GM12878 (cell line): ENCODE measurements around the gene NADSYN1. TPM values are rescaled to one million over a fixed set of nuclear protein-coding genes. Genes with fewer than 3 reads are reported as not detected.

Experiments used
- ATAC-seq: fragments of 200-7000 bp; cut with Tn5 transposase; 3 replicates; pipeline ENCODE4 v1.9.1; 2020; ENCODE audit warnings: mild to moderate bottlenecking, moderate library complexity
- BruUV-seq: library from RNA; stranded (reverse); fragments of 400-500 nt; replicated peaks from 2 replicates; lab custom pipeline; 2021; lab: Mats Ljungman, UMichigan
- CTCF ChIA-PET: fragments of 300-600 bp; sonication (Branson Sonifier 250); formaldehyde crosslinking; extraction: SDS; loops from one replicate; lab custom pipeline; 2021; ENCODE audit warnings: inconsistent platforms; lab: Yijun Ruan, JAX
- POLR2A ChIA-PET: fragments of 350-600 bp; formaldehyde crosslinking; extraction: SDS; loops from one replicate; lab custom pipeline; 2021; ENCODE audit warnings: inconsistent platforms; lab: Charles Lee
- RAD21 ChIA-PET: fragments of 300-600 bp; sonication (Branson Sonifier 250); formaldehyde crosslinking; loops from one replicate; lab custom pipeline; 2023; ENCODE audit warnings: antibody characterized with exemption; ENCODE audit not compliant: unreplicated experiment; lab: Charles Lee
- SMC1A ChIA-PET: fragments of 300-600 bp; sonication (Branson Sonifier 250); formaldehyde crosslinking; loops from one replicate; lab custom pipeline; 2023; ENCODE audit not compliant: unreplicated experiment, uncharacterized antibody; lab: Charles Lee
- DNase-seq: peaks from one replicate; pipeline ENCODE4 v3.0.0-alpha.2; 2011; ENCODE audit warnings: low read depth, low spot score
- FAIRE-seq: peaks from 3 replicates; lab custom pipeline; 2011; peaks lifted over from hg19 to GRCh38; lab: Jason Lieb, UNC
- H2AFZ ChIP-seq: 2 replicates; pipeline ENCODE4 v1.6.0; 2011; ENCODE audit warnings: low read depth, low read length, control low read depth; ENCODE audit not compliant: control insufficient read depth
- H3K27ac ChIP-seq: 2 replicates; pipeline ENCODE4 v1.5.1; 2011; ENCODE audit warnings: control low read depth; ENCODE audit not compliant: control insufficient read depth, insufficient read depth
- H3K27me3 ChIP-seq, 2 experiments: replicated peaks in 1 of 2; 2 replicates each; pipeline versions ENCODE4 v1.6.0 to v1.6.1; 2011; ENCODE audit warnings: low read length in 1 of 2; ENCODE audit not compliant: control insufficient read depth in 2 of 2, insufficient read depth in 2 of 2
- H3K36me3 ChIP-seq, 2 experiments: 2 replicates each; pipeline ENCODE4 v1.5.1; 2011; ENCODE audit warnings: low read length in 1 of 2; ENCODE audit not compliant: control insufficient read depth in 2 of 2, insufficient read depth in 2 of 2
- H3K4me1 ChIP-seq: 2 replicates; pipeline ENCODE4 v1.6.1; 2011; ENCODE audit warnings: mild to moderate bottlenecking, low read length, moderate library complexity, mixed read lengths; ENCODE audit not compliant: control insufficient read depth, insufficient read depth
- H3K4me2 ChIP-seq: 2 replicates; pipeline ENCODE4 v1.6.0; 2011; ENCODE audit warnings: control low read depth; ENCODE audit not compliant: control insufficient read depth, insufficient read depth
- H3K4me3 ChIP-seq: fragments of 200-600 bp; sonication (generic); 2 replicates; pipeline ENCODE4 v1.5.1; 2016
- H3K79me2 ChIP-seq: 2 replicates; pipeline ENCODE4 v1.6.0; 2011; ENCODE audit warnings: low read length; ENCODE audit not compliant: control insufficient read depth, insufficient read depth
- H3K9ac ChIP-seq: 2 replicates; pipeline ENCODE4 v1.8.0; 2011; ENCODE audit warnings: low read length, control low read depth, mixed read lengths; ENCODE audit not compliant: control insufficient read depth, insufficient read depth
- H3K9me3 ChIP-seq: replicated peaks from 3 replicates; pipeline ENCODE4 v1.5.1; 2011; ENCODE audit warnings: mild to moderate bottlenecking, low read length; ENCODE audit not compliant: control insufficient read depth, insufficient read depth
- H4K20me1 ChIP-seq: 2 replicates; pipeline ENCODE4 v1.6.0; 2011; ENCODE audit not compliant: control insufficient read depth, insufficient read depth
- BACH1 ChIP-seq: fragments of 450-650 bp; IDR thresholded peaks from 2 replicates; pipeline ENCODE4 v1.6.1; 2017; ENCODE audit warnings: mild to moderate bottlenecking, borderline replicate concordance
- BMI1 ChIP-seq: fragments of 450-650 bp; IDR thresholded peaks from 2 replicates; pipeline ENCODE4 v1.6.1; 2016; ENCODE audit warnings: mild to moderate bottlenecking, moderate library complexity, borderline replicate concordance
- IRF5 ChIP-seq: fragments of 450-650 bp; IDR thresholded peaks from 2 replicates; pipeline ENCODE4 v1.6.1; 2017; ENCODE audit warnings: borderline replicate concordance
- MEF2A ChIP-seq: IDR thresholded peaks from 2 replicates; pipeline ENCODE4 v1.6.1; 2011; ENCODE audit warnings: low read depth, mild to moderate bottlenecking, low read length, moderate library complexity; ENCODE audit not compliant: insufficient read depth
- NFIC ChIP-seq: IDR thresholded peaks from 2 replicates; pipeline ENCODE4 v1.6.1; 2012; ENCODE audit warnings: low read depth, mild to moderate bottlenecking, inconsistent platforms, low read length, moderate library complexity
- NFXL1 ChIP-seq: fragments of 450-650 bp; IDR thresholded peaks from 2 replicates; pipeline ENCODE4 v1.6.1; 2017; ENCODE audit warnings: antibody characterized with exemption, mild to moderate bottlenecking, borderline replicate concordance
- NR2C2 ChIP-seq: IDR thresholded peaks from 2 replicates; pipeline ENCODE4 v1.6.1; 2011; ENCODE audit warnings: borderline replicate concordance, low read depth; ENCODE audit not compliant: control insufficient read depth, insufficient read length
- POU2F2 ChIP-seq: IDR thresholded peaks from 3 replicates; pipeline ENCODE4 v1.6.1; 2011; ENCODE audit warnings: low read depth, mild to moderate bottlenecking, low read length, borderline replicate concordance
- RELA ChIP-seq: fragments of 450-650 bp; IDR thresholded peaks from 2 replicates; pipeline ENCODE4 v1.8.0; 2014; ENCODE audit warnings: borderline replicate concordance; ENCODE audit not compliant: partially characterized antibody
- SP1 ChIP-seq: IDR thresholded peaks from one replicate; pipeline ENCODE4 v1.6.1; 2011; ENCODE audit warnings: low read depth, low read length
- SUZ12 ChIP-seq: fragments of 200-600 bp; sonication (generic); IDR thresholded peaks from one replicate; pipeline ENCODE4 v1.6.1; 2018; ENCODE audit warnings: antibody characterized with exemption, mild to moderate bottlenecking; ENCODE audit not compliant: unreplicated experiment
- USF1 ChIP-seq: IDR thresholded peaks from 2 replicates; pipeline ENCODE4 v1.6.1; 2011; ENCODE audit warnings: borderline replicate concordance, low read depth, mild to moderate bottlenecking, moderate library complexity, mixed read lengths, low read length; ENCODE audit not compliant: insufficient read depth; ENCODE audit errors: extremely low read length
- WGBS: methylation state at CpG from one replicate; pipeline ENCODE4 v1.1.6; 2016; ENCODE audit warnings: low lambda C conversion rate; ENCODE audit not compliant: insufficient replicate concordance, insufficient coverage; ENCODE audit errors: missing lambda C conversion rate; 5-methylcytosine and 5-hydroxymethylcytosine counted together
- in situ Hi-C: fragments of 300-500 bp; cut with MboI; formaldehyde crosslinking; loops from 9 replicates; pipeline ENCODE4 v1.14.3; 2018; ENCODE audit warnings: mixed read lengths
- intact Hi-C: fragments of 100-400 bp; cut with micrococcal nuclease; formaldehyde crosslinking; loops from one replicate; pipeline ENCODE4 v1.14.2; 2022; ENCODE audit not compliant: unreplicated experiment
- polyA plus RNA-seq, 11 experiments: library from polyadenylated mRNA; depleted of rRNA in 4 of 11; unstranded in 6 of 11; stranded (reverse) in 5 of 11; fragments of >200 nt; fragmentation: Nextera tagmentation in 4 of 11; fragmentation: Illumina TruSeq in 1 of 11; extraction: Ambion mirVana in 4 of 11; extraction: Trizol in 1 of 11; gene quantifications; 1 replicate in 1 of 11; 2 replicates in 10 of 11; pipeline versions ENCODE4 v1.2.1 to v1.2.3, GENCODE V29; 2011 to 2016; ENCODE audit warnings: inconsistent platforms in 2 of 11, missing spikeins in 2 of 11, low read depth in 1 of 11
- total RNA-seq, 4 experiments: library from RNA; depleted of rRNA in 3 of 4; stranded (reverse); fragments of >200 nt in 3 of 4; fragmentation: Illumina TruSeq in 1 of 4; extraction: Trizol in 1 of 4; gene quantifications; 2 replicates each; pipeline versions ENCODE4 v1.2.1 to v1.2.3, GENCODE V29; 2013 to 2021
- TF ChIP-seq, protein P1 (sequence below): fragments of 450-650 bp; IDR thresholded peaks from 2 replicates; pipeline ENCODE4 v1.6.1; 2017; ENCODE audit warnings: mild to moderate bottlenecking, low read depth, inconsistent platforms; ENCODE audit not compliant: poor library complexity, severe bottlenecking
- TF ChIP-seq, protein P2 (sequence below): fragments of 450-650 bp; IDR thresholded peaks from 2 replicates; pipeline ENCODE4 v1.6.1; 2017; ENCODE audit warnings: mild to moderate bottlenecking, moderate library complexity

NADSYN1 gene
- total and polyA plus RNA-seq, 10 of the 15 experiments (the other 5 are each of a cell fraction or from before 2014, with no cell fraction given), result 12.2 to 90.2 (median 69.5) TPM

DNA sequence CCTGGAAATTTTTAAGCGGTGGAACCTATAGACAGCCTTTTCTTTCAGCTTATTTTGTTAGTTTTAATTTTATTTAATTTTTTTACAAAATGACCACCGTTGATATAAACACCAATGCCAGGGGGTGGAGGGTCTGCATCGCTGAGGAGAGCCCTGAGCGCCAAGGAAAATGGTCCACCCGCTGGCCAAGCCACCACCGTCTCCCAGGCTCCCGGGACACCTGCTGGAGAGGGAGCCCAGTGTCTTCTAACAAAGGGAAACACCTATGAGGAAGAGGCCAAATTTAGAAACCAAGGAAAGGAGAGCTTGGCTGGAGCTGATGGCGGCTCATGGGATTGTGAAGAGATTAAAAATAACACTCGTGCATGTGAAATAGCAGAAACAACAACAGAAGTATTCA, 84.5 kb downstream of the NADSYN1 start:
- Histone ChIP-seq H3K36me3 (no peaks in the 10 kb centered on the region), H3K9me3 (peaks cover 20% of the 10 kb centered on the region), H3K4me2 (no peak overlapping the region), H4K20me1 (no peaks in the 10 kb centered on the region), H3K79me2 (no peaks in the 10 kb centered on the region), H3K9ac (no peak overlapping the region), H3K27ac (no peak overlapping the region), H3K4me1 (peaks cover 37% of the 10 kb centered on the region), H2AFZ (no peak overlapping the region), H3K27me3 (no peaks in the 10 kb centered on the region), H3K4me3 (no peak overlapping the region)
- ChIA-PET POLR2A (no interaction called here), CTCF (no interaction called here), RAD21 (no interaction called here), SMC1A (interaction anchor here (1.0 kb wide), 1 partner anchor 89 kb away, joined by 3 read pairs; no protein-coding TSS in a partner anchor)
- WGBS, result 98% methylated on average over 9 of the region's 9 CpGs
- intact Hi-C loops, result no loop called here
- no peak for ATAC-seq
- FAIRE-seq, result no peak
- in situ Hi-C loops, result no loop called here
- DNase-seq, result no peak
- BruUV-seq, result no TSS peak
- TF ChIP-seq NFXL1, result no peak
- no peak for TF ChIP-seq RELA
- TF ChIP-seq, protein P1, sequence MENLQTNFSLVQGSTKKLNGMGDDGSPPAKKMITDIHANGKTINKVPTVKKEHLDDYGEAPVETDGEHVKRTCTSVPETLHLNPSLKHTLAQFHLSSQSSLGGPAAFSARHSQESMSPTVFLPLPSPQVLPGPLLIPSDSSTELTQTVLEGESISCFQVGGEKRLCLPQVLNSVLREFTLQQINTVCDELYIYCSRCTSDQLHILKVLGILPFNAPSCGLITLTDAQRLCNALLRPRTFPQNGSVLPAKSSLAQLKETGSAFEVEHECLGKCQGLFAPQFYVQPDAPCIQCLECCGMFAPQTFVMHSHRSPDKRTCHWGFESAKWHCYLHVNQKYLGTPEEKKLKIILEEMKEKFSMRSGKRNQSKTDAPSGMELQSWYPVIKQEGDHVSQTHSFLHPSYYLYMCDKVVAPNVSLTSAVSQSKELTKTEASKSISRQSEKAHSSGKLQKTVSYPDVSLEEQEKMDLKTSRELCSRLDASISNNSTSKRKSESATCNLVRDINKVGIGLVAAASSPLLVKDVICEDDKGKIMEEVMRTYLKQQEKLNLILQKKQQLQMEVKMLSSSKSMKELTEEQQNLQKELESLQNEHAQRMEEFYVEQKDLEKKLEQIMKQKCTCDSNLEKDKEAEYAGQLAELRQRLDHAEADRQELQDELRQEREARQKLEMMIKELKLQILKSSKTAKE, result no peak
- TF ChIP-seq SUZ12, result no peak
- TF ChIP-seq NFIC, result no peak
- TF ChIP-seq, protein P2, sequence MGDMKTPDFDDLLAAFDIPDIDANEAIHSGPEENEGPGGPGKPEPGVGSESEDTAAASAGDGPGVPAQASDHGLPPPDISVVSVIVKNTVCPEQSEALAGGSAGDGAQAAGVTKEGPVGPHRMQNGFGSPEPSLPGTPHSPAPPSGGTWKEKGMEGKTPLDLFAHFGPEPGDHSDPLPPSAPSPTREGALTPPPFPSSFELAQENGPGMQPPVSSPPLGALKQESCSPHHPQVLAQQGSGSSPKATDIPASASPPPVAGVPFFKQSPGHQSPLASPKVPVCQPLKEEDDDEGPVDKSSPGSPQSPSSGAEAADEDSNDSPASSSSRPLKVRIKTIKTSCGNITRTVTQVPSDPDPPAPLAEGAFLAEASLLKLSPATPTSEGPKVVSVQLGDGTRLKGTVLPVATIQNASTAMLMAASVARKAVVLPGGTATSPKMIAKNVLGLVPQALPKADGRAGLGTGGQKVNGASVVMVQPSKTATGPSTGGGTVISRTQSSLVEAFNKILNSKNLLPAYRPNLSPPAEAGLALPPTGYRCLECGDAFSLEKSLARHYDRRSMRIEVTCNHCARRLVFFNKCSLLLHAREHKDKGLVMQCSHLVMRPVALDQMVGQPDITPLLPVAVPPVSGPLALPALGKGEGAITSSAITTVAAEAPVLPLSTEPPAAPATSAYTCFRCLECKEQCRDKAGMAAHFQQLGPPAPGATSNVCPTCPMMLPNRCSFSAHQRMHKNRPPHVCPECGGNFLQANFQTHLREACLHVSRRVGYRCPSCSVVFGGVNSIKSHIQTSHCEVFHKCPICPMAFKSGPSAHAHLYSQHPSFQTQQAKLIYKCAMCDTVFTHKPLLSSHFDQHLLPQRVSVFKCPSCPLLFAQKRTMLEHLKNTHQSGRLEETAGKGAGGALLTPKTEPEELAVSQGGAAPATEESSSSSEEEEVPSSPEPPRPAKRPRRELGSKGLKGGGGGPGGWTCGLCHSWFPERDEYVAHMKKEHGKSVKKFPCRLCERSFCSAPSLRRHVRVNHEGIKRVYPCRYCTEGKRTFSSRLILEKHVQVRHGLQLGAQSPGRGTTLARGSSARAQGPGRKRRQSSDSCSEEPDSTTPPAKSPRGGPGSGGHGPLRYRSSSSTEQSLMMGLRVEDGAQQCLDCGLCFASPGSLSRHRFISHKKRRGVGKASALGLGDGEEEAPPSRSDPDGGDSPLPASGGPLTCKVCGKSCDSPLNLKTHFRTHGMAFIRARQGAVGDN, result no peak
- TF ChIP-seq NR2C2, result no peak
- TF ChIP-seq USF1, result no peak
- TF ChIP-seq MEF2A, result no peak
- TF ChIP-seq BACH1, result no peak
- no peak for TF ChIP-seq IRF5
- TF ChIP-seq SP1, result no peak
- TF ChIP-seq BMI1, result no peak
- no peak for TF ChIP-seq POU2F2
